Measurements from ENCODE around the gene LENG1.

LENG1 gene

GRCh38 chr19:54151362-54152035 is 8.0 kb downstream of the LENG1 start:
- no peak for DNase-seq (ENCODE audit: low read depth, low spot score)
- no peak overlapping the region for H3K4me3 ChIP-seq (ENCODE audit: low read depth, low read length)
- TF ChIP-seq, protein P1, sequence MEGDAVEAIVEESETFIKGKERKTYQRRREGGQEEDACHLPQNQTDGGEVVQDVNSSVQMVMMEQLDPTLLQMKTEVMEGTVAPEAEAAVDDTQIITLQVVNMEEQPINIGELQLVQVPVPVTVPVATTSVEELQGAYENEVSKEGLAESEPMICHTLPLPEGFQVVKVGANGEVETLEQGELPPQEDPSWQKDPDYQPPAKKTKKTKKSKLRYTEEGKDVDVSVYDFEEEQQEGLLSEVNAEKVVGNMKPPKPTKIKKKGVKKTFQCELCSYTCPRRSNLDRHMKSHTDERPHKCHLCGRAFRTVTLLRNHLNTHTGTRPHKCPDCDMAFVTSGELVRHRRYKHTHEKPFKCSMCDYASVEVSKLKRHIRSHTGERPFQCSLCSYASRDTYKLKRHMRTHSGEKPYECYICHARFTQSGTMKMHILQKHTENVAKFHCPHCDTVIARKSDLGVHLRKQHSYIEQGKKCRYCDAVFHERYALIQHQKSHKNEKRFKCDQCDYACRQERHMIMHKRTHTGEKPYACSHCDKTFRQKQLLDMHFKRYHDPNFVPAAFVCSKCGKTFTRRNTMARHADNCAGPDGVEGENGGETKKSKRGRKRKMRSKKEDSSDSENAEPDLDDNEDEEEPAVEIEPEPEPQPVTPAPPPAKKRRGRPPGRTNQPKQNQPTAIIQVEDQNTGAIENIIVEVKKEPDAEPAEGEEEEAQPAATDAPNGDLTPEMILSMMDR (IDR thresholded peaks at IDR 0.05; ENCODE audit: insufficient read depth, low read length, missing control alignments): no peak
- ChIA-PET CTCF (interaction anchor here (1.0 to 1.8 kb wide), 3 partner anchors 8 to 13 kb away, joined by 3 to 6 read pairs (median 3); partner anchors contain the start of gene LENG1), POLR2A (interaction anchor here (0.6 to 1.1 kb wide), 4 partner anchors 8 to 54 kb away, joined by 3 to 5 read pairs (median 4); partner anchors contain the start of genes CNOT3, LENG1, PRPF31 and TFPT)

- ChIA-PET POLR2A (interaction anchor here (1.9 to 2.1 kb wide), 2 partner anchors 9 to 12 kb away, joined by 5 to 7 read pairs; partner anchors contain the start of gene CNOT3), CTCF (interaction anchor here (0.9 to 1.5 kb wide), 3 partner anchors 10 to 19 kb away, joined by 3 to 4 read pairs (median 3); partner anchors contain the start of gene LENG1)
- H3K4me3 ChIP-seq (ENCODE audit: low read depth, low read length): no peak overlapping the region
- DNase-seq (ENCODE audit: low read depth, low spot score): no peak
- TF ChIP-seq, protein P1 (IDR thresholded peaks at IDR 0.05; ENCODE audit: insufficient read depth, low read length, missing control alignments): no peak
Observed at GRCh38 chr19:54149021-54149812, 10.3 kb downstream of the LENG1 start.

DNA sequence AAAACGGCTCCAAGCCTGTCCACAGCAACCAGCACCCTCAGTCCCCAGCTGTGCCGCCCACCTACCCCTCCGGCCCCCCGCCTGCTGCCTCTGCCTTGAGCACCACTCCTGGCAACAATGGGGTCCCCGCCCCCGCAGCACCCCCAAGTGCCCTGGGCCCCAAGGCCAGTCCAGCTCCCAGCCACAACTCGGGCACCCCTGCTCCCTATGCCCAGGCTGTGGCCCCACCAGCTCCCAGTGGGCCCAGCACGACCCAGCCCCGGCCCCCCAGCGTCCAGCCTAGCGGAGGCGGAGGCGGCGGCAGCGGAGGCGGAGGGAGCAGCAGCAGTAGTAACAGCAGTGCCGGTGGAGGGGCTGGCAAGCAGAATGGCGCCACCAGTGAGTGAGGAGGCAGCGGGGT is 11.4 kb downstream of the LENG1 start:
- ChIA-PET CTCF (interaction anchor here (0.9 to 1.0 kb wide), 2 partner anchors 10 to 21 kb away, joined by 3 to 6 read pairs; no protein-coding TSS in a partner anchor), POLR2A (interaction anchor here (2.1 kb wide), 1 partner anchor 11 kb away, joined by 7 read pairs; the partner anchor contains the start of gene CNOT3)
- H3K4me3 ChIP-seq (ENCODE audit: low read depth, low read length): no peak overlapping the region
- TF ChIP-seq, protein P1 (IDR thresholded peaks at IDR 0.05; ENCODE audit: insufficient read depth, low read length, missing control alignments): no peak
- DNase-seq (ENCODE audit: low read depth, low spot score): no peak

DNA sequence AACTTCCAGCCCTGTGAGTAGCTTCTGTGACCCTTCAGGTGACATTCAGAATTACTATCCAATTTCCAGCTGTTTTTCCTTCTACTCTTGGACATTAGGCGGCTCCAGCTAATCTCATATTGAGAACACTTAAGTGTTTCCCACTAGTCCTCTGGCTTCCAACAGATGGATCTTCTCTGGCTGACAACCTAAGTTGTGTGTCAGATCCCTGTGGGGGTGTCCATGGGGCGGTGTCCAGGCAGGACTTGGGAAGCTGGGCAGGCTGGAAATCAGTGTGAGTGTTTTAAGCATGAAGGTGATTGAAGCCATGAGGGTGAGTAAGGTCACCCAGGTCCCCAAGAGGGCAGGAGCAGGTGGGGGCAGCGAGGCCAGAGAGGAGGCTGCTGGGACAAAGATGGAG is 11.8 kb downstream of the LENG1 start:
- TF ChIP-seq, protein P1 (IDR thresholded peaks at IDR 0.05; ENCODE audit: insufficient read depth, low read length, missing control alignments): no peak
- ChIA-PET CTCF (interaction anchor here (0.9 to 1.0 kb wide), 2 partner anchors 11 to 21 kb away, joined by 3 to 6 read pairs; no protein-coding TSS in a partner anchor), POLR2A (interaction anchor here (2.1 kb wide), 1 partner anchor 10 kb away, joined by 7 read pairs; the partner anchor contains the start of gene CNOT3)
- no peak for DNase-seq (ENCODE audit: low read depth, low spot score)
- H3K4me3 ChIP-seq (ENCODE audit: low read depth, low read length): no peak overlapping the region

GRCh38 chr19:54145541-54146158 is 13.9 kb downstream of the LENG1 start:
- POLR2A ChIA-PET: interaction anchor here (0.6 kb wide), 1 partner anchor 43 kb away, joined by 4 read pairs; no protein-coding TSS in a partner anchor
- CTCF ChIA-PET: no interaction called here

More at GRCh38 chr19:54145541-54146158, 13.9 kb downstream of the LENG1 start:
- H3K4me3 ChIP-seq (ENCODE audit: low read depth, low read length): no peak overlapping the region
- TF ChIP-seq, protein P1 (IDR thresholded peaks at IDR 0.05; ENCODE audit: insufficient read depth, low read length, missing control alignments): no peak
- DNase-seq (ENCODE audit: low read depth, low spot score): no peak

Measured in AG04449 (cell line).